ENCODE results near the gene UNC13A.
A peak's percentile ranks its signal among the peaks of the same experiment; 100 is the strongest.

Gene UNC13A

GRCh38 chr19:17719730-17720400 lies 31.7 kb upstream of the UNC13A start:
- no peak for DNase-seq (ENCODE audit: low read depth in 1 of 2, low spot score in 1 of 2)
- Histone ChIP-seq H3K4me3 (replicated peaks; ENCODE audit: insufficient read depth, low read length) (peak overlapping the region; percentile 98), H3K27me3 (ENCODE audit: insufficient read depth, poor library complexity, severe bottlenecking) (no peaks in the 10 kb centered on the region), H3K27ac (replicated peaks) (peak overlapping the region; percentile 73)
- TF ChIP-seq SPI1 (IDR thresholded peaks at IDR 0.05; ENCODE audit: borderline replicate concordance, low read depth), result no peak

- Histone ChIP-seq H3K27me3 (ENCODE audit: insufficient read depth, poor library complexity, severe bottlenecking) (no peaks in the 10 kb centered on the region), H3K27ac (replicated peaks) (peak within 1 kb of the TSS; percentile 73), H3K4me3 (replicated peaks; ENCODE audit: insufficient read depth, low read length) (peak within 1 kb of the TSS; percentile 98)
- TF ChIP-seq POLR2AphosphoS5 (IDR thresholded peaks at IDR 0.05; ENCODE audit: low read depth) (peak; percentile 50; the same call in 1 of the 2 replicates), SPI1 (IDR thresholded peaks at IDR 0.05; ENCODE audit: borderline replicate concordance, low read depth) (no peak), GABPA (IDR thresholded peaks at IDR 0.05; ENCODE audit: low read depth) (no peak), CTCF (IDR thresholded peaks at IDR 0.05; ENCODE audit: insufficient read depth, low read length) (no peak), REST (IDR thresholded peaks at IDR 0.05; ENCODE audit: insufficient replicate concordance, low read depth) (peak; percentile 32)
- peak; percentile 45 to 80 for DNase-seq (ENCODE audit: low read depth in 1 of 2, low spot score in 1 of 2)
These were observed 31.0 kb upstream of the UNC13A start, which contains the start of gene MAP1S for GRCh38 chr19:17718947-17719711. MAP1S (plus strand) TSS chr19:17719480; CDS start chr19:17719503, 23 bp downstream.

GRCh38 chr19:17718550-17718946 lies 30.4 kb upstream of the UNC13A start:
- DNase-seq (ENCODE audit: low read depth in 1 of 2, low spot score in 1 of 2), result peak in 1 of 2 experiments; percentile 39
- H3K27me3 ChIP-seq (ENCODE audit: insufficient read depth, poor library complexity, severe bottlenecking), result no peaks in the 10 kb centered on the region
- peak overlapping the region; percentile 98 for H3K4me3 ChIP-seq (replicated peaks; ENCODE audit: insufficient read depth, low read length)
- TF ChIP-seq SPI1 (IDR thresholded peaks at IDR 0.05; ENCODE audit: borderline replicate concordance, low read depth) (no peak), CTCF (IDR thresholded peaks at IDR 0.05; ENCODE audit: insufficient read depth, low read length) (no peak), GABPA (IDR thresholded peaks at IDR 0.05; ENCODE audit: low read depth) (no peak), POLR2AphosphoS5 (IDR thresholded peaks at IDR 0.05; ENCODE audit: low read depth) (no peak), REST (IDR thresholded peaks at IDR 0.05; ENCODE audit: insufficient replicate concordance, low read depth) (no peak)
- peak overlapping the region; percentile 73 for H3K27ac ChIP-seq (replicated peaks)

- H3K4me3 ChIP-seq (replicated peaks; ENCODE audit: insufficient read depth, low read length), result no peak overlapping the region
- DNase-seq (ENCODE audit: low read depth in 1 of 2, low spot score in 1 of 2), result no peak
- H3K27ac ChIP-seq (replicated peaks), result no peak overlapping the region
- H3K27me3 ChIP-seq (ENCODE audit: insufficient read depth, poor library complexity, severe bottlenecking), result no peaks in the 10 kb centered on the region
- TF ChIP-seq POLR2AphosphoS5 (IDR thresholded peaks at IDR 0.05; ENCODE audit: low read depth), result no peak
- TF ChIP-seq REST (IDR thresholded peaks at IDR 0.05; ENCODE audit: insufficient replicate concordance, low read depth), result no peak
- TF ChIP-seq SPI1 (IDR thresholded peaks at IDR 0.05; ENCODE audit: borderline replicate concordance, low read depth), result no peak
- TF ChIP-seq CTCF (IDR thresholded peaks at IDR 0.05; ENCODE audit: insufficient read depth, low read length), result no peak
- TF ChIP-seq GABPA (IDR thresholded peaks at IDR 0.05; ENCODE audit: low read depth), result no peak
These were observed 28.3 kb upstream of the UNC13A start for GRCh38 chr19:17716309-17716929.

Measured in HL-60 (cell line).